Lower leg skin (tissue), 3 donors: ENCODE data around the gene CHST8.

ENCODE experiments used
- POLR2A ChIP-seq, 2 donors: fragments of 450-650 bp; IDR thresholded peaks; one replicate each; pipeline ENCODE4 v1.6.1; 2016 to 2017; ENCODE audit warnings: antibody characterized with exemption in 2 of 2, mild to moderate bottlenecking in 1 of 2, moderate library complexity in 1 of 2
- TF ChIP-seq, protein P1 (sequence below), 3 donors: fragments of 450-650 bp; IDR thresholded peaks; one replicate each; pipeline ENCODE4 v1.5.1; 2016; ENCODE audit warnings: antibody characterized with exemption in 3 of 3, mild to moderate bottlenecking in 3 of 3, moderate library complexity in 2 of 3

GRCh38 chr19:33728141-33728540 is 106.4 kb downstream of the CHST8 start:
- TF ChIP-seq, protein P1, sequence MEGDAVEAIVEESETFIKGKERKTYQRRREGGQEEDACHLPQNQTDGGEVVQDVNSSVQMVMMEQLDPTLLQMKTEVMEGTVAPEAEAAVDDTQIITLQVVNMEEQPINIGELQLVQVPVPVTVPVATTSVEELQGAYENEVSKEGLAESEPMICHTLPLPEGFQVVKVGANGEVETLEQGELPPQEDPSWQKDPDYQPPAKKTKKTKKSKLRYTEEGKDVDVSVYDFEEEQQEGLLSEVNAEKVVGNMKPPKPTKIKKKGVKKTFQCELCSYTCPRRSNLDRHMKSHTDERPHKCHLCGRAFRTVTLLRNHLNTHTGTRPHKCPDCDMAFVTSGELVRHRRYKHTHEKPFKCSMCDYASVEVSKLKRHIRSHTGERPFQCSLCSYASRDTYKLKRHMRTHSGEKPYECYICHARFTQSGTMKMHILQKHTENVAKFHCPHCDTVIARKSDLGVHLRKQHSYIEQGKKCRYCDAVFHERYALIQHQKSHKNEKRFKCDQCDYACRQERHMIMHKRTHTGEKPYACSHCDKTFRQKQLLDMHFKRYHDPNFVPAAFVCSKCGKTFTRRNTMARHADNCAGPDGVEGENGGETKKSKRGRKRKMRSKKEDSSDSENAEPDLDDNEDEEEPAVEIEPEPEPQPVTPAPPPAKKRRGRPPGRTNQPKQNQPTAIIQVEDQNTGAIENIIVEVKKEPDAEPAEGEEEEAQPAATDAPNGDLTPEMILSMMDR (IDR thresholded peaks at IDR 0.05): no peak
- TF ChIP-seq POLR2A (IDR thresholded peaks at IDR 0.05): no peak
